BJ (cell line): ENCODE data around the gene RPS21. TPM values are rescaled to one million over a fixed set of nuclear protein-coding genes. Genes with fewer than 3 reads are reported as not detected.

Experiments
- CTCF ChIA-PET: fragments of 350-600 bp; formaldehyde crosslinking; extraction: SDS; loops from one replicate; lab custom pipeline; 2021; ENCODE audit warnings: antibody characterized with exemption, inconsistent platforms; lab: Yijun Ruan, JAX
- POLR2A ChIA-PET: fragments of 300-600 bp; sonication (Branson Sonifier 250); formaldehyde crosslinking; extraction: SDS; loops from one replicate; lab custom pipeline; 2021; ENCODE audit warnings: antibody characterized with exemption; lab: Charles Lee
- DNase-seq: peaks from one replicate; pipeline ENCODE4 v3.0.0-alpha.2; 2011; ENCODE audit warnings: low read depth
- H3K27me3 ChIP-seq: 2 replicates; pipeline ENCODE4 v1.6.0; 2011; ENCODE audit warnings: low read length; ENCODE audit not compliant: control insufficient read depth, insufficient read depth
- H3K36me3 ChIP-seq: 2 replicates; pipeline ENCODE4 v1.5.1; 2011; ENCODE audit warnings: low read length; ENCODE audit not compliant: control insufficient read depth, insufficient read depth
- H3K4me3 ChIP-seq: 2 replicates; pipeline ENCODE4 v1.5.1; 2011; ENCODE audit warnings: low read depth, mild to moderate bottlenecking, control low read depth, low read length
- CTCF ChIP-seq: IDR thresholded peaks from 2 replicates; pipeline ENCODE4 v1.5.1; 2011; ENCODE audit warnings: low read depth, mild to moderate bottlenecking, control low read depth, inconsistent platforms, low read length, moderate library complexity; ENCODE audit not compliant: insufficient read depth
- polyA plus RNA-seq: library from polyadenylated mRNA; depleted of rRNA; stranded (reverse); fragments of >200 nt; gene quantifications from 2 replicates; pipeline ENCODE4 v1.2.3, GENCODE V29; 2011

RPS21 gene
- polyA plus RNA-seq, 1 experiment, result 3,818 TPM

DNA sequence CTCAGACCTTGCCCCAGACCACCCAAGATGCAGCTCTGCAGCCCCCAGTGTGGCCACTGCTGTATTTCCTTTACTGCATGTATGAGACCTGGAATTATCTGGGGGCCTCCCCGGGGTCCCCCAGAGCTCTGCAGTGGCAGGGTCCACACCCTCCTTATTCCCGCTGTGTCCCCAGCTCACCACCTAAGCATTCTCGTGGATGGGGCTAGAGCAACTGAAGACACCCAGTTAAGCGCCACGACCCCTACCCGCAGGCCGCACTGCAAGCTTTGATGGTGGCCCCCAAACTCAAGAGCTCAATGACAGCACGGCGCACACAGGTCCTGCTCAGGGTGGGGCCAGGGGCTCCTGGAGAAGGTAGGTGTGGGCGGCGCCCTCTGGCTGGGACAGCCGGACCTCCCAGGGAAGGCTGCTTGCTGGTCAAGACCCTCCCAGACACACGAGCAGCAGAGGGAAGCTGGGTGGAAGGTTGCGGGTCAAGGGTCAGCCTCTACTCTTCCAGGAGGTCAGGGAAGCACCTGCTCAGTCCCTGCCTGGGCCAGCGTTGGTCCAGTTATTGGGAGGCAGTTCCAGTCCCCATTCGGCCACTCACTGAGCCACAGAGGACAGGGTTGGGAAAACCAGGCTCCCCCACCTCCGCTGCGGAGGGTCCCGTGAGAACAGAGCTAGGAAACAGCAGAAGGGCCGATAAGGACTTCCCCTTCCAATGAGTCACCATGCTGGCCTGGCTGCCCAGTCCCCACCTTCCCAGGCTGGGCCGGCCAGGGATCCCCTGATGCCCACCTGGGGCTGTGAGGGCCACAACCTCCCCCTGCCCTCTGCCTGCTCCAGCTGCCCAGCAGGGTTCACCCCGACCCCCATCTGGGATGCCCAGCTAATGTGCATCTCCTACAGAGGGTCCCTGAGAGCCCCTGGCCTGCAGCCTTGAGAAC is 22.7 kb upstream of the RPS21 start:
- CTCF ChIA-PET, result interaction anchor here (0.9 to 2.1 kb wide), 4 partner anchors 9 to 62 kb away, joined by 4 to 12 read pairs (median 4); partner anchors contain the start of gene ADRM1
- Histone ChIP-seq H3K4me3 (no peak overlapping the region), H3K36me3 (no peaks in the 10 kb centered on the region), H3K27me3 (peaks cover 3% of the 10 kb centered on the region; the same call in 1 of the 2 replicates)
- POLR2A ChIA-PET, result no interaction called here
- DNase-seq, result no peak
- TF ChIP-seq CTCF, result no peak

GRCh38 chr20:62364911-62365736 is 21.8 kb upstream of the RPS21 start:
- H3K27me3 ChIP-seq, result peaks cover 3% of the 10 kb centered on the region; the same call in 1 of the 2 replicates
- ChIA-PET POLR2A (no interaction called here), CTCF (interaction anchor here (0.9 to 5.8 kb wide), 5 partner anchors 10 to 63 kb away, joined by 4 to 55 read pairs (median 4); partner anchors contain the start of gene ADRM1)
- H3K36me3 ChIP-seq, result no peaks in the 10 kb centered on the region
- DNase-seq, result no peak
- no peak overlapping the region for H3K4me3 ChIP-seq
- no peak for TF ChIP-seq CTCF

- no peak for DNase-seq
- no peak for TF ChIP-seq CTCF
- CTCF ChIA-PET, result interaction anchor here (1.2 to 5.8 kb wide), 3 partner anchors 9 to 62 kb away, joined by 4 to 55 read pairs (median 12); partner anchors contain the start of gene ADRM1
- Histone ChIP-seq H3K36me3 (no peaks in the 10 kb centered on the region), H3K27me3 (peaks cover 3% of the 10 kb centered on the region; the same call in 1 of the 2 replicates), H3K4me3 (peak overlapping the region; percentile 57)
- POLR2A ChIA-PET, result no interaction called here
These were observed 21.0 kb upstream of the RPS21 start for GRCh38 chr20:62365814-62366369.

- TF ChIP-seq CTCF, result no peak
- H3K27me3 ChIP-seq, result peaks cover 3% of the 10 kb centered on the region; the same call in 1 of the 2 replicates
- no peak for DNase-seq
- POLR2A ChIA-PET, result no interaction called here
- CTCF ChIA-PET, result interaction anchor here (1.0 to 5.8 kb wide), 2 partner anchors 9 to 63 kb away, joined by 3 to 55 read pairs; partner anchors contain the start of gene ADRM1
- peak overlapping the region; percentile 57 for H3K4me3 ChIP-seq
- no peaks in the 10 kb centered on the region for H3K36me3 ChIP-seq
These were observed 20.4 kb upstream of the RPS21 start for GRCh38 chr20:62366370-62367135.
